Ovary (tissue), 9 donors: Measurements from ENCODE around the gene PNN. TPM values are rescaled to one million over a fixed set of nuclear protein-coding genes. Genes with fewer than 3 reads are reported as not detected.
"Not testable (repeated sequence)": the region's sequence is repeated elsewhere in the genome, so short reads cannot be mapped to it uniquely, and the experiment has no call there.

Experiments used
- DNase-seq, 5 donors: peaks; one replicate each; pipeline ENCODE4 v3.0.0-alpha.2; 2019 to 2020
- H3K27ac ChIP-seq, 2 donors: fragments of 200-600 bp; one replicate each; pipeline versions ENCODE4 v1.5.1 to v1.8.0; 2019 to 2022
- H3K27me3 ChIP-seq: fragments of 200-600 bp; one replicate; pipeline ENCODE4 v1.8.0; 2022
- H3K36me3 ChIP-seq: fragments of 200-600 bp; sonication (generic); one replicate; pipeline ENCODE4 v1.5.1; 2019
- H3K4me1 ChIP-seq: one replicate; pipeline ENCODE4 v1.8.1; 2013; ENCODE audit warnings: mild to moderate bottlenecking, moderate library complexity; ENCODE audit not compliant: insufficient read depth
- H3K4me3 ChIP-seq: fragments of 200-600 bp; sonication (generic); one replicate; pipeline ENCODE4 v1.5.1; 2017
- H3K9me3 ChIP-seq, 2 donors: fragments of 200-600 bp in 1 of 2; sonication (generic) in 1 of 2; one replicate each; pipeline versions ENCODE4 v1.5.1 to v1.8.1; 2013 to 2019; ENCODE audit warnings: mild to moderate bottlenecking in 1 of 2, moderate library complexity in 1 of 2
- EP300 ChIP-seq: sonication (generic); formaldehyde crosslinking; IDR thresholded peaks from one replicate; pipeline ENCODE4 v1.6.1; 2017; ENCODE audit warnings: antibody characterized with exemption
- POLR2A ChIP-seq: fragments of 450-650 bp; IDR thresholded peaks from one replicate; pipeline ENCODE4 v1.6.1; 2017; ENCODE audit warnings: antibody characterized with exemption, mild to moderate bottlenecking, moderate library complexity
- WGBS, 3 donors: extraction: QIAGEN DNeasy Blood & Tissue Kit in 1 of 3; methylation state at CpG; one replicate each; pipeline versions ENCODE4 v1.1.5 to v1.1.7; 2013 to 2017; 5-methylcytosine and 5-hydroxymethylcytosine counted together
- intact Hi-C, 4 donors: fragments of 100-400 bp; cut with DNase I; formaldehyde crosslinking; loops; one replicate each; pipeline versions ENCODE4 v1.11.0 to v1.15.1; 2022 to 2023
- polyA plus RNA-seq, 2 donors: library from polyadenylated mRNA; stranded (reverse); fragments of 200-250 nt in 1 of 2; fragments of 350-450 nt in 1 of 2; fragmentation: Illumina TruSeq in 1 of 2; extraction: RNeasy Lipid Tissue Mini Kit (QIAGEN cat#74804) in 1 of 2; gene quantifications; one replicate each; pipeline ENCODE4 v1.2.3, GENCODE V29; 2013 to 2014
- total RNA-seq, 7 donors: library from RNA; depleted of rRNA in 2 of 7; stranded (reverse); fragments of >200 nt in 2 of 7; fragmentation: NEBNext Ultra II Directional in 3 of 7; extraction: Animal tissue kit (Norgen Biotek cat#: 25700) in 3 of 7; gene quantifications; one replicate each; pipeline versions ENCODE4 v1.1.0 to v1.2.4, GENCODE V29; 2016 to 2023
- TF ChIP-seq, protein P1 (sequence below), 3 donors: fragments of 450-650 bp in 2 of 3; fragments of 200-600 bp in 1 of 3; IDR thresholded peaks; one replicate each; pipeline versions ENCODE4 v1.5.1 to v1.8.0; 2016 to 2022; ENCODE audit warnings: antibody characterized with exemption in 3 of 3, mild to moderate bottlenecking in 1 of 3
- donor health status: DM: no; HTN: no; CAD: no; lungs with moderate emphysema.
- donor health status: DM: no; HTN: no; CAD: no.
- donor health status: Bipolar disorder and iron deficiency.
- donor health status: DM: yes; HTN: yes; CAD: no.
- donor health status: DM: no; HTN: no; CAD: no.
- donor health status: DM: yes; HTN: yes; CAD: no.

The PNN gene
- total and polyA plus RNA-seq, 9 donors, result 36.3 to 77.1 (median 59.6) TPM

- no peaks in the 10 kb centered on the region for H3K36me3 ChIP-seq
- no peaks in the 10 kb centered on the region for H3K9me3 ChIP-seq
- TF ChIP-seq EP300 (no peak), POLR2A (no peak)
- TF ChIP-seq, protein P1, sequence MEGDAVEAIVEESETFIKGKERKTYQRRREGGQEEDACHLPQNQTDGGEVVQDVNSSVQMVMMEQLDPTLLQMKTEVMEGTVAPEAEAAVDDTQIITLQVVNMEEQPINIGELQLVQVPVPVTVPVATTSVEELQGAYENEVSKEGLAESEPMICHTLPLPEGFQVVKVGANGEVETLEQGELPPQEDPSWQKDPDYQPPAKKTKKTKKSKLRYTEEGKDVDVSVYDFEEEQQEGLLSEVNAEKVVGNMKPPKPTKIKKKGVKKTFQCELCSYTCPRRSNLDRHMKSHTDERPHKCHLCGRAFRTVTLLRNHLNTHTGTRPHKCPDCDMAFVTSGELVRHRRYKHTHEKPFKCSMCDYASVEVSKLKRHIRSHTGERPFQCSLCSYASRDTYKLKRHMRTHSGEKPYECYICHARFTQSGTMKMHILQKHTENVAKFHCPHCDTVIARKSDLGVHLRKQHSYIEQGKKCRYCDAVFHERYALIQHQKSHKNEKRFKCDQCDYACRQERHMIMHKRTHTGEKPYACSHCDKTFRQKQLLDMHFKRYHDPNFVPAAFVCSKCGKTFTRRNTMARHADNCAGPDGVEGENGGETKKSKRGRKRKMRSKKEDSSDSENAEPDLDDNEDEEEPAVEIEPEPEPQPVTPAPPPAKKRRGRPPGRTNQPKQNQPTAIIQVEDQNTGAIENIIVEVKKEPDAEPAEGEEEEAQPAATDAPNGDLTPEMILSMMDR (IDR thresholded peaks at IDR 0.05), result no peak
- H3K4me3 ChIP-seq, result no peak overlapping the region
- no peak overlapping the region for H3K27ac ChIP-seq
- 80 to 84% (median 82%) methylated on average over 7 of the region's 7 CpGs for WGBS, 3 donors
- intact Hi-C loops, result no loop called here
- H3K27me3 ChIP-seq, result no peaks in the 10 kb centered on the region
- no peak for DNase-seq
- no peaks in the 10 kb centered on the region for H3K4me1 ChIP-seq
Observed at GRCh38 chr14:39145266-39145966, 29.6 kb upstream of the PNN start.

- Histone ChIP-seq H3K4me3 (no peak overlapping the region), H3K27ac (no peak overlapping the region), H3K4me1 (no peaks in the 10 kb centered on the region), H3K36me3 (no peaks in the 10 kb centered on the region), H3K9me3 (no peaks in the 10 kb centered on the region), H3K27me3 (no peaks in the 10 kb centered on the region)
- DNase-seq, result no peak
- no peak for TF ChIP-seq POLR2A
- TF ChIP-seq EP300, result no peak
- TF ChIP-seq, protein P1 (IDR thresholded peaks at IDR 0.05), result no peak
- 92 to 95% (median 93%) methylated on average over 9 of the region's 9 CpGs for WGBS, 3 donors
- intact Hi-C loops, result no loop called here
Observed at GRCh38 chr14:39154594-39155189, 20.4 kb upstream of the PNN start.

DNA sequence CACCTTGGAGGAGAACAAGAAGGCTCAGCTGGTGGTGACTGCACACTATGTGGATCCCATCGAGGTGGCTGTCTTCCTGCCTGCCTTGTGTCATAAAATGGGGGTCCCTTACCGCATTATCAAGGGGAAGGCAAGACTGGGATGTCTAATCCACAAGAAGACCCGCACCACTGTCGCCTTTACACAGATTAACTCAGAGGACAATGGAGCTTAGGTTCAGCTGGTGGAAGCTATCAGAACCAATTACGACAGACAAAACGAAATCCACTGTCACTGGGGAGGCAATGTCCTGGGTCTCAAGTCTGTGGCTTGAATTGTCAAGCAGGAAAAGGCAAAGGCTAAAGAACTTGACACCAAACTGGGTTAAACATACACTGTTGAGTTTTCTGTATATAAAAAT lies 17.6 kb upstream of the PNN start:
- no peaks in the 10 kb centered on the region for H3K9me3 ChIP-seq
- 95 to 98% (median 96%) methylated on average over 6 of the region's 6 CpGs for WGBS, 3 donors
- H3K27me3 ChIP-seq, result no peaks in the 10 kb centered on the region
- TF ChIP-seq, protein P1 (IDR thresholded peaks at IDR 0.05), result no peak
- TF ChIP-seq EP300, result no peak
- TF ChIP-seq POLR2A, result no peak
- H3K27ac ChIP-seq, result no peak overlapping the region
- H3K36me3 ChIP-seq, result no peaks in the 10 kb centered on the region
- no peak overlapping the region for H3K4me3 ChIP-seq
- no peaks in the 10 kb centered on the region for H3K4me1 ChIP-seq
- intact Hi-C loops, result no loop called here
- DNase-seq, result no peak

DNA sequence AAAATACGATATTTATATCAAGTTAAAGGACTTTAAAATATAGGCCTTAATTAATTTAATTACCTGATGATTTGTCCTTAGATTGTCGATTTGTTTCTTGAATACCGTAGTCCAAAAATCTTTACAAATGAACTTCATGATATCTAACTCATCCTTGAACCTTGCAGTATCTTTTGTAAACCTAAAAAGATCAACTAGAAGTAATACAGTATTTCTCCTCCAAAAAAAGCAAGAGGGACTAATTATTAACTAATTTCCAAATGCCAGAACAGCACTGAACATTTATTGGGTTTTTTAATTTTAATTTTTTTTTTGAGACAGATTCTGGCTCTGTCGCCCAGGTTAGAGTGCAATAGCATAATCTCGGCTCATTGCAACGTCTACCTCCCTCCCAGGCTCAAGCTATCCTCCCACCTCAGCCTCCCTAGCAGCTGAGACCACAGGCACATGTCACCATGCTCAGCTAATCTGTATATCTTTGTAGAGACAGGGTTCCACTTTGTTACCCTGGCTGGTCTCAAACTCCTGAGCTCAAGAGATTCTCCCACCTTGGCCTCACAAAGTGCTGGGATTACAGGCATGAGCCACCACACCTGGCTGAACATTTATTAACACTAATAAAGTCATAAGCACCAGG lies 16.7 kb upstream of the PNN start:
- intact Hi-C loops, result no loop called here
- WGBS, 3 donors, result 75 to 87% (median 78%) methylated on average over 6 of the region's 6 CpGs
- no peaks in the 10 kb centered on the region for H3K36me3 ChIP-seq

GRCh38 chr14:39160494-39160893 lies 14.6 kb upstream of the PNN start:
- Histone ChIP-seq H3K27me3 (no peaks in the 10 kb centered on the region), H3K4me1 (no peaks in the 10 kb centered on the region), H3K9me3 (no peaks in the 10 kb centered on the region), H3K27ac (no peak overlapping the region), H3K4me3 (no peak overlapping the region), H3K36me3 (no peaks in the 10 kb centered on the region)
- no peak for DNase-seq
- no peak for TF ChIP-seq POLR2A
- TF ChIP-seq EP300, result no peak
- TF ChIP-seq, protein P1 (IDR thresholded peaks at IDR 0.05), result no peak
- 86 to 100% (median 92%) methylated on average over 1 of the region's 1 CpG for WGBS, 3 donors
- intact Hi-C loops, result loop anchor here in 1 of 4 donors (10.0 kb wide), 1 partner anchor 46 kb away; the partner anchor contains the start of gene GEMIN2

More for the DNA sequence above, 16.7 kb upstream of the PNN start:
- DNase-seq, result no peak
- Histone ChIP-seq H3K4me1 (no peaks in the 10 kb centered on the region), H3K27me3 (no peaks in the 10 kb centered on the region), H3K4me3 (no peak overlapping the region), H3K27ac (no peak overlapping the region), H3K9me3 (no peaks in the 10 kb centered on the region)
- TF ChIP-seq EP300, result no peak

- H3K27me3 ChIP-seq, H3K9me3 ChIP-seq, H3K4me1 ChIP-seq, H3K27ac ChIP-seq, H3K4me3 ChIP-seq, H3K36me3 ChIP-seq, DNase-seq: not testable (repeated sequence)
- intact Hi-C loops, result loop anchor here in 1 of 4 donors (10.0 kb wide), 1 partner anchor 53 kb away; the partner anchor contains the start of gene GEMIN2
- WGBS, 3 donors, result 82 to 86% (median 84%) methylated on average over 10 of the region's 10 CpGs
Observed at GRCh38 chr14:39167797-39168320, 7.2 kb upstream of the PNN start.
